Hindlimb muscle (tissue), 1 donor: ENCODE results near the gene PNPLA2. TPM values are rescaled to one million over a fixed set of nuclear protein-coding genes. Genes with fewer than 3 reads are reported as not detected.

Experiments
- polyA plus RNA-seq: library from polyadenylated mRNA; unstranded; fragments of 120-200 nt; gene quantifications from one replicate; pipeline ENCODE4 v1.2.1, GENCODE V29; 2013; ENCODE audit not compliant: insufficient read length

PNPLA2 gene
- polyA plus RNA-seq, 1 donor: 47.9 TPM

Other genes starting within 250 kb of the PNPLA2 start
- gene PHRF1, start 242.4 kb upstream of the PNPLA2 start, polyA plus RNA-seq: 21.3 TPM
- 17.5 TPM for gene IRF7, start 203.0 kb upstream of the PNPLA2 start, polyA plus RNA-seq
- gene CDHR5, start 194.0 kb upstream of the PNPLA2 start, polyA plus RNA-seq: 4.1 TPM
- 127 TPM for gene SCT, start 191.7 kb upstream of the PNPLA2 start, polyA plus RNA-seq
- 1.2 TPM for gene DRD4, start 181.6 kb upstream of the PNPLA2 start, polyA plus RNA-seq
- gene DEAF1, start 123.7 kb upstream of the PNPLA2 start, polyA plus RNA-seq: 36.5 TPM
- gene TMEM80, start 123.1 kb upstream of the PNPLA2 start, polyA plus RNA-seq: 21.0 TPM
- 3.7 TPM for gene EPS8L2, start 112.7 kb upstream of the PNPLA2 start, polyA plus RNA-seq
- 68.2 TPM for gene TALDO1, start 71.5 kb upstream of the PNPLA2 start, polyA plus RNA-seq
- 57.6 TPM for gene GATD1, start 41.4 kb upstream of the PNPLA2 start, polyA plus RNA-seq
- 0.67 TPM for gene CEND1, start 28.8 kb upstream of the PNPLA2 start, polyA plus RNA-seq
- 10.9 TPM for gene SLC25A22, start 20.6 kb upstream of the PNPLA2 start, polyA plus RNA-seq
- 11.9 TPM for gene PIDD1, start 13.7 kb upstream of the PNPLA2 start, polyA plus RNA-seq
- 1,677 TPM for gene RPLP2, start 8.9 kb upstream of the PNPLA2 start, polyA plus RNA-seq
- gene CRACR2B, start 9.0 kb downstream of the PNPLA2 start, polyA plus RNA-seq: 17.3 TPM
- gene CD151, start 14.0 kb downstream of the PNPLA2 start, polyA plus RNA-seq: 189 TPM
- 118 TPM for gene POLR2L, start 23.6 kb downstream of the PNPLA2 start, polyA plus RNA-seq
- gene TSPAN4, start 23.9 kb downstream of the PNPLA2 start, polyA plus RNA-seq: 55.0 TPM
- gene CHID1, start 91.9 kb downstream of the PNPLA2 start, polyA plus RNA-seq: 61.0 TPM
- 49.7 TPM for gene AP2A2, start 107.0 kb downstream of the PNPLA2 start, polyA plus RNA-seq
- 0.10 TPM for gene MUC6, start 217.8 kb downstream of the PNPLA2 start, polyA plus RNA-seq